ENCODE results near the gene C2CD4C.
"Not testable (repeated sequence)": the region's sequence is repeated elsewhere in the genome, so short reads cannot be mapped to it uniquely, and the experiment has no call there.

C2CD4C gene

GRCh38 chr19:413756-414420 is 4.9 kb upstream of the C2CD4C start:
- no peak for DNase-seq (ENCODE audit: low read depth)

DNA sequence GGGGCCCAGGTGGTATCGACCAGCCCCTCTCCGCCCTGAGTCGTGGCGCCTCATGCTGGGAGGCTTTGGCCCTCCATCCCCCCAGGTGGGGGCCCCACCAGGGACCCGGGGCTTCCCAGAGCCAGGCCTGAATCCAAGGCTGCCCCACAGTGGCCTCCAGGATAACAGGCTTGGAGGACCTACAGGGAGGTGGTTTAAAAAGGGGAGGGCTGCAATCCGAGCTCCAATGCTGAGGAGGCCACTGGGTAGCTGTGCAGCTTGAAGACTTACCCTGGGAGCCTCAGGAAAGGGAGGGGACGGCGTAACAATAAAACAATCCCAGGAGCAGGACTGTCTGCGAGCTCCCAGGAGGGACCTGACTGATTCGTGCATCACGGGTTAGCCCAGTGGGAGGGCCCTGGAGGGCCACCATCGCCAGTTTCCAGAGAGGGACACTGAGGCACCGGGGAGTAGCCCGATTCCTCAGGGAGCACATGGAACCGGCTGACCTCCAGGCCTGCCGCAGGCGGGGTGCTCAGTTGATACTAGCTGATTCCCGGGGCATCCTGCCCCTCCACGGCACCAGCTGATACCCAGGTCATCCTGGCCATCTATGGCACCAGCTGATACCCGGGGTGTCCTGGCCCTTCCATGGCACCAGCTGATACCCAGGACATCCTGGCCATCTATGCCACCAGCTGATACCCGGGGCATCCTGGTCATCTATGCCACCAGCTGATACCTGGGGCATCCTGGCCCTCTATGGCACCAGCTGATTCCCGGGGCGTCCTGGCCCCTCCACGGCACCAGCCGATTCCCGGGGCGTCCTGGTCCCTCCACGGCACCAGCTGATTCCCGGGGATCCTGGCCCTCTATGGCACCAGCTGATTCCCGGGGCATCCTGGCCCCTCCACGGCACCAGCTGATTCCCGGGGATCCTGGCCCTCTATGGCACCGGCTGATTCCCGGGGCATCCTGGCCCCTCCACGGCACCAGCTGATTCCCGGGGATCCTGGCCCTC is 3.7 kb upstream of the C2CD4C start:
- DNase-seq (ENCODE audit: low read depth): no peak

DNA sequence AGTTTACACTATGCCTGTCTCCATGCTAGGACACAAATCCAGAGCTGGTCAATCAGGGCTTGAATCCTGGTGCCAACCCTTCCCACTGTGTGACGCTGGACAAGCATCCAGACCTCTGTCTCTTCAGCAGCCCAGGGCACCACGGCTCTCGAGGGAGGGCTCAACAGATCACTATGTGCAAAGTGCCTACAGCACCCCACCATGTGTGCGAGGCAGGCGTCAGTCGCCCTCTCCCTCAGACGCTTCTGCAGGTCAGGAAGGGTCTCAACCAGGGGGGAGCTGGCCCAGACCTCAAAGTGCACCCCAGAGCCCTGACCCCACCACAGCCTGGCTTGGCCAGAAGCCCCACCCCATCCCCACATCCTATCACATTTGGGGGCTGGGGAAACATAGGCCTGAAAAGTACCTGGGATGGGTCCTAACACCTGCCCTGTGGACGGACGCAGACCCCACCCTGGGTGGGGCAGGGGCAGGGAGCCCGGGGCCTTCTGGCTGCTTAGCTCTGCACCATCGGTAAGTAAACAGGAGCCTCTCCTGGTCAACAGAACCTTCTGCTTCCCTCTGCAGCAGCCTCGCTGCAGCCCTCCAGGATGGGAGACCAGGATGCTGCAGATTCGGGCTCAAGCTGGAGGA is 2.9 kb upstream of the C2CD4C start:
- no peak for DNase-seq (ENCODE audit: low read depth)

GRCh38 chr19:411121-411722 is 2.3 kb upstream of the C2CD4C start:
- not testable (repeated sequence) for DNase-seq (ENCODE audit: low read depth)

DNA sequence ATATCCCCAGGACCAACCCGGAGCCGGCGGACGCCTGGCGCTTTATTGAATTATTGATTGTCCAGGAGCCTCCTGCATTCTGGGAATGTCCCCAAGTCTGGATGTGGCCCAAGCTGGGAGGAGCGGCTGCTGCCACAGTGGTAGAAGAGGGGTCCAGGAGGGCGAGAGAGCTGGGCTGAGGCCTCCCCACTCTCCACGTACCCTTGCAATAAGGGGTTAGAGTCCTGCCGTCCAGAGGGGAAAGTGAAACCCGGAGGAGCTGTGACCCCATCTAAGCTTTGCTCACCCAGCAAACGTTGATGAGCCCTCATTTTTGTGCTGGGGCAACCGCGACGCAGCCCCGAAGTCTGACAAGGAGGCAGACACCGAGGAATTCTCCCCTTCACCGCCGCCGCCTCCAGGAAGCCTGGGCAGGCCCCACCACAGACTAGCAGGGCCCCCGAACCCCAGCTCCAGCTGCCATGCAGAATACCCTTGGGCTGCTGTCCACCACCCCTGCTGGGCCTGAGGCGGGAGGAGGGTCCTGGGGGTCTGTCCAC is 1.4 kb upstream of the C2CD4C start:
- no peak for DNase-seq (ENCODE audit: low read depth)

- no peak for DNase-seq (ENCODE audit: low read depth)
These were observed 732 bp upstream of the C2CD4C start for GRCh38 chr19:409516-410242.

DNA sequence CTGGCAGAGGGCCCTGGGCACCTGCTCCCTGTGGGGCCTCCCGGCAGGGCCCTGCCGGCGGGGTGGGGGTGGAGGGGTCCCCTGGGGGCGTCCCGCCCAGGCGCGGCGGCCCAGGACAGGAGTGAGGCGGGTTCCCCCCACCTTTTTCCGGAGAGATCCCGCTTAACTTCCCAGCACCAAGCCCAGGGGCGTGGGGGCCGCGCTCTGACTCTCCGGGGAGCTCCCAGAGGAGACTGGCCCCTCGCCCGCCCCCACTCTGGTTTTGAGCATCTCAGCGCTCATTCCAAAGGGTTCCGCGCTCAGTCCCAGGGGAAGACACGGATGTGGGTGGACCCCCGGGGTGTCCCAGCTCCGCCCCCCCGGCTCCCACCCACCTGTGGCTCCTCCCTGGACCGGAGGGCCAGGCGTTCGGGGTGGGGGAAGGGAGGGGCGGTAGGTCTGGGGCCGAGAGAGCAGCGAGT is 476 bp downstream of the C2CD4C start:
- no peak for DNase-seq (ENCODE audit: low read depth)

DNA sequence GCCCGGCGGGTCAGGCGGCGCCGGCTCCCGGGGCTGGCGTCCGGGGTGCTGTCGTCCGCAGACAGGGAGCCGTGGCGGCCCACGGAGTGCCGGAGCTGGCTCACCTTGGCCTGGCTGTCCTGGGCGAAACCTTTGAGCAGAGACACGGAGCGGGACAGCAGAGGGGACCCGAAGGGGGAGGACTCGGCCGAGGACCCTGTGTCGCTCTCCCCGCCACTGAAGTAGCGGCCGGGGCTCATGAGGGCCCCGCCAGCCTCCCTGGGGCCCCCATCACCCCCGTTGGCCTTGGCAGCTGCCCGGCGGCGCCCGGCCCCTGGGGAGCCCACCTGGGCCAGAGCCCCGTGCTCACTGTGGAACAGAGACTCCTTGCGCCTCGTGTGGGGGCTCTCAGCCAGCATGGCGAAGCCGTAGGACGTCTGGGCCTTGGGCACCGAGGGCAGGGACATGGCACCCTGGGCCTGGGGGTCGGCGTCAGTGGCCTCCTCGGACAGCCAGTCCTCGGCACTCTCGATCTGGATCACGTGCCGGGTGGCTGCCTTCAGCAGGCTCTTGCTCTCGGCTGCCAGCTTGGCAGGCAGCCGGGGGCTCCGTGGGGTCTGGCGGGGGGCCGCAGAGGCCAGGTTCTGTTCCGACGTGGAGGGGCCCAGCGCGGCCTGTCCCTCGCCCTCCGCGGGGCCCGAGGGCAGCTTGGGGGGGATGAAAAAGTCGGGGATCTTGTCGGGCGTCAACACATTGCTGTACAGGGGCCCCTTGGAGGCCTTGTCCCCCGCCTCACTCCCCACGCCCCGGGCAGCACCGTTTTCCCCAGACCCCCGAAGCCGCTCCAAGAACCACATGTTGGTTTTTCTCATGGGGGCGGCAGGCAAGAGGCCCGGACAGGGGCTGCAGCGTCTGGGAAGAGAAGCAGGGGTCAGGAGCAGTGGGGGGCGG is 1.2 kb downstream of the C2CD4C start:
- DNase-seq (ENCODE audit: low read depth): no peak

- no peak for DNase-seq (ENCODE audit: low read depth)
These were observed 1.9 kb downstream of the C2CD4C start for GRCh38 chr19:406971-407510.

DNA sequence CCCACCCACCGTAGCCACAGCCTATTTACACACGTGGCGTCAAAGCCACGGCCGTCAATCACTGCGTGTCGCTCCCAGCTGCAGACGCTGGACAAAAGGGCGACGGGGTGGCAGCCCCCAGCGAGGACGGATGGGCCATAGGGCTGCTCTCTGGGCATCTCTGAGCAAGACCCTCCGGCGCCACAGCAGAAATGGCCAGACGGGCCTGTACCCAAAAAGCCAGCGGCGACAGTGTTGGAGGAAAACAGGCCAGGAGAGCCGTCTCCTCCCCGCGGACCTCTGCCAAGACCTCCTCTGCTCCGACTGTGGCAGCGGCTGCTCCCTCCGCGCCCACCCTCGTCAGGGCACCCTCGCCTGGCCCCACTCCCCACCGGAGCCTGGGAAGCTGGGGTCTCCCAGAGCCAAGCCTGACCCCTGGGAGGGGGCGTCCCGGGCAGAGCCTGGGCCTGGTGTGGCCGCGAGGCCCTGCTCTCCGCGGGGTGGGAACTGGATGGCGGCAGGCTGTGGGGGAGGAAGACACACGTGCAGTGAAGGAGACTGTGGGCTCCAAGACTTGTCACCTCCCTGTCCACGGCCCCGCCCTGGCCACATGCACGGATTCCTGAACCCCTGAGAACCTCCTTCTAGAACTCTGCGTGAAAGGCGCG is 2.7 kb downstream of the C2CD4C start:
- DNase-seq (ENCODE audit: low read depth): no peak

GRCh38 chr19:405121-405965 is 3.6 kb downstream of the C2CD4C start:
- DNase-seq (ENCODE audit: low read depth): no peak

DNA sequence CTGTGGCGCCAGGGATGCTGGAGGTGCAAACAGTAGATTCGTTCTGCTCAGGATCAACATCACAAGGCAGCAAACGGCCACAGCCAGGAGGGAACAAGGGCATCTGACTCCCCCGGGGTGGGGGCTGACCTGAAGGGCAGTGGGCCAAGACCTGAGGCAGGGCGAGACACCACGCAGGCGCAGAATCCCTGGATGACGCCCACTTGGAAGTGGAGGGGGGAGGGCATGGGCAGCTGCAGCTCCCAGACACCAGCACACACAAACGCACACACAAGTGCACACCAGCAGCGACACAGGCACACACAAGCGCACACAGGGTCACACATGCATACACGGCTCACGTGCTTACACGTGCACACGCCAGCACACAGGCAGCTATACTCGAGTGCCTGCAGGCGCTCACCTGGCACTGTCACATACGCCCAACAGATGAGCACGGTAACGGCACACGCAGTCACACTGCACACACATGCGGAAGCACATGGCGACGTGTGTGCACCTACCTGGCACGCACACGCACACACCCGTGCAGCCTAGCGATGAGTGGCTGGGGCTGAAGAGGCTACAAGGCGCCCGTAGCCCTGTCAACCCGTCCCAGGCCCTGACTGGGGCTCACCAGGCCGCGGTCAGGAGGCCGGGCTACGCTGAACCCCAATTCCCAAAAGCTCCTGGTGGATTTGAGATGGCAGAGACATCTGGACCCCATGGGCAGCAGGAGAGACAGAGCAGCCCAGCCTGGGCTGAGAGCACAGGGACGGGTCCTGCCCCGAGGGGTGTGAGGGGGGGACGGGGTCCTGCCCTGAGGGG is 5.5 kb downstream of the C2CD4C start:
- no peak for DNase-seq (ENCODE audit: low read depth)

- no peak for DNase-seq (ENCODE audit: low read depth)
These were observed 6.2 kb downstream of the C2CD4C start for GRCh38 chr19:402786-403185.

DNA sequence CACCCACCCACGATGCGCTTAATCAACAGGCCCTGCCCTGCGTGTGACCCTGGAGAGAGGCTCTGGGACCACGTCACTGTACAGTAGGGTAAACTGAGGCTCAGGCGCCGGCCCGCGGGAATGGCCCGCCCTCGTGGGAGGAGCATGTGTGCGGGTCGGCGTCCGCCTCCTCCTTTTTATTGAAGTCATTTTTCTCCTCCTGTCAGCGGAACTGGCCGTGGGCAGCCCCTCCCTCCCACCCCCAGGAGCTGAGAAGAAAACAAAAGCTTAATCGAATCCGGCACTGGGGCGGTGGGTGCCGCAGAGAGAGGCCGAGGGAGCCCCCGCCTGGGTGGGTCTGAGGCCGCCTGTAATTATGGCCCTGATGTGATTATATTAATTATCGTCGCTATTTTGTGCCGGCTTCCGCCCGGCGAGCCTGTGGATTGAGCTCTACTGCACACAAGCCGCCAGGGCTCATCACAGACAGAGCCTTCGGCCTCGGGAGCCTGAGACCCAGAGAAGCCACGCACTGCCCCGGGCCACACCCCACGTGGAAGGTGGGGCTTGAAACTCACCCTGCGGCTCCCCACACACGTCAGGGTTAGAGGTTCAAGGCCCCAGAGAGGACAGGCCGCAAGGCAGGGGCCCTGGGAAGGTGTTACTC is 7.0 kb downstream of the C2CD4C start:
- no peak for DNase-seq (ENCODE audit: low read depth)

GRCh38 chr19:400976-401865 is 7.7 kb downstream of the C2CD4C start:
- no peak for DNase-seq (ENCODE audit: low read depth)

DNA sequence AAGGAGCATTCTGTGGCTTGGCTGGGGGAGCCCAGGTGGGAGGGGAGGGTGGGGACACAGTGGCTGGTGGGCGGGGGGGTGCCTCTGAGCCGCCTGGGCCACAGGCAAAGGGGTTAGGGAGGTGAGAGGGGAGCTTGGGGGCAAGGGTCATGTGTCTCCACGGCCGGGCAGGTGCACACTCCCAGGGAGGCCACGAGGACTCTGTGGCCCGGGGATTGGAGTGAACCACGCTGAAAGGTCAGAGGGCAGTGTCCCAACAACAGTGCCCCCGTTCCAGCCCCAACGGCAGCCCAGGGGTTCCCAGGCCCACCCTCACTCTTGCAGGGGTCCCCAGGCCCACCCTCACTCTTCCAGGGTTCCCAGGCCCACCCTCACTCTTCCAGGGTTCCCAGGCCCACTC is 9.6 kb downstream of the C2CD4C start:
- DNase-seq (ENCODE audit: low read depth): no peak
